NCI-H524 (cell line): ENCODE data around the gene UBTF.
"Not testable (repeated sequence)": the region's sequence is repeated elsewhere in the genome, so short reads cannot be mapped to it uniquely, and the experiment has no call there.

Experiments used
- DNase-seq, 2 experiments: peaks; one replicate each; lab custom pipeline; 2025; lab: John Stamatoyannopoulos, UW

UBTF gene

DNA sequence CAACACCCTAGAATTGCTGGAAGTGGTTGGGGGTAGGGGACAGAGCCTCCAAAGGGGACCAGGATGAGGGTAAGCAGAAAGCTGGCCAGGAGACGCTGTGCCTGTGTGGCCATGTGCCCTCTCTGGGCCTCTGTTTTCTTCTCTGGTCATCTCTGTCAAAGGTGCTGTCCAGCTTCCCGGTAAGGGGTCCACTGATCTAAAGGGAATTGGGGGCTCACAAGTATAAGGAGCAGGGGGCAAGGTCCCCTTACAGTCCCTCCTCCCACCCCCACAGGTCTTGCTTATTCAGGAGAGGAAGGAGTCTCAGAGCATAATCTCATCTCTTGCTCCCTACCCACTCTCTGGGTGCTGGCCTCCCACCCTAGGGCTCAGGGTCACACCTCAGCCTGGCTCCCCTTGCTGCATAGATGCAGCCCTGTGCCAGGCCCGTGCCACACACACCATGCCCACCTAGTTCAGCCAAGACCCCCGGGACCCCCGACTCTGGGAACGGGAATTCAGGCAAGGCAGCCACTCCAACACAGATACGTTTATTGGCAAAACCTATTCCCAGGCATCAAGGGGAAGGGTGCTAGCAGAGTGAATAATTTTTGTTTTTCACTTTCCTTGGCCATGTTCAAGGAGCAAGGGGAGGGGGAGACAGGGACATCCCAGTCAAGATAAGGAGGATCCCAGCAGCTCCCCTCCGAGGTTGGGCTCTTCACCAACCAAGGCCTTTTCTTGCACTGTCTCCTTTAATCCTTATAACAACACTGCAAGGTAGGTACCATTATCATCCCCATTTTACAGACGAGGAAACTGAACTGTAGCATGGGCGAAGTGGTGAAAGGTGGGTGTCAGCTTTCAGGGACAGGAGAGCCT is 28.6 kb upstream of the UBTF start:
- no peak for DNase-seq

- no peak for DNase-seq
Observed at GRCh38 chr17:44247440-44247841, 28.0 kb upstream of the UBTF start.

DNA sequence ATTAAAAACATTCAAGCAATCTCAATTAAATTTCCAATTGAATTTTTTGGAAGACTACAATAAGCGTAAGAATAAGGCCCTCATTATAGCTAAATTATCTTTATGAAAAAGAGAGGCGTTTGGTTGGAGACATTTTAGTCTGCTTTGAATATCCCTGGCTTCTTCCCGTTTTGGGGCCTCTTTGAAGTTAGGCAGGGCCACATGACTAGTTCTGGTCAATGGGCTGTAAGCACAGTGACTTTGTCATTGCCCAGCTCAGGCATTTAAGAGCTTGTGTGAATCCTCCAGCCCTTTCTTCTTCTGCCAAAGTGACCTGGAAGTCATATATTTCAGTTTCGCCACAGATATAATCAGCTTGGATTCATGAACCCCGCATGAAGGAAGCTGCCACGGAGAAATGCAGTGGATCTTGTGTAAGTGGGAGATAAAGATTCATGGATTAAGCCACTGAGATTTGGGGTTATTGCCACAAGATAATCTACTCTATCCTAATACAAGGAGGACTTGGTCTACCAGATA is 21.7 kb upstream of the UBTF start:
- DNase-seq = no peak

DNA sequence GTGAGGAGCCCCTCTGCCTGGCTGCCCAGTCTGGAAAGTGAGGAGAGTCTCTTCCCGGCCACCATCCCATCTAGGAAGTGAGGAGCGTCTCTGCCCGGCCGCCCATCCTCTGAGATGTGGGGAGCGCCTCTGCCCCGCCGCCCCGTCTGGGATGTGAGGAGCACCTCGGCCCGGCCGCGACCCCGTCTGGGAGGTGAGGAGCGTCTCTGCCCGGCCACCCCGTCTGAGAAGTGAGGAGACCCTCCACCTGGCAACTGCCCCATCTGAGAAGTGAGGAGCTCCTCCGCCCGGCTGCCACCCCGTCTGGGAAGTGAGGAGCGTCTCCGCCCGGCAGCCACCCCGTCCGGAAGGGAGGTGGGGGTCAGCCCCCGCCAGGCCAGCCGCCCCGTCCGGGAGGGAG is 18.4 kb upstream of the UBTF start:
- not testable (repeated sequence) for DNase-seq

DNA sequence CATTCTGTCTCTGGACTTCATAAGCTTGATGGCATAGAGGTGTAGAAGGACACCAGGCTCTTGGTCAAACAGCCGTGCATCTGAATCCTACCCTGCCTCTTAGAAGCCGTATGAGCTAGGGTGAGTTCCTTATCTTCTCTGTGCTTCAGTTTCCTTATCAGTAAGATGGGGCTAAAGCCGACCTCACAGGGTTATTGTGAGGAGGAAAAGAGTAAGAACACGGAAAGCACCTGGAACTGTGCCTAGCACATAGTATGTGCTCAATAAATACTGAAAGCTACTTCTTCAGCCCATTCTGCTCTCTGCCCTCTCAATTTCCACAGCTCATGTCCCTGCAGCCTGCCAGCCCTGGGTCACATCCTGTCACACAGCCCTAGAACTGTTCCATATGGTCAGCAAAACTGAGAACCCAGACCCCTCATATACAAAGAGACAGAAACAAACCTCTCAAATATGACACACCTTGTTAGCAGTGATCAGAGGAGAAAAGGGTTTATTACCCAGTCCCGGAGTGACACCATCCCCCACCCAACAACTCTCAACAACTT is 17.0 kb upstream of the UBTF start:
- DNase-seq = no peak

DNA sequence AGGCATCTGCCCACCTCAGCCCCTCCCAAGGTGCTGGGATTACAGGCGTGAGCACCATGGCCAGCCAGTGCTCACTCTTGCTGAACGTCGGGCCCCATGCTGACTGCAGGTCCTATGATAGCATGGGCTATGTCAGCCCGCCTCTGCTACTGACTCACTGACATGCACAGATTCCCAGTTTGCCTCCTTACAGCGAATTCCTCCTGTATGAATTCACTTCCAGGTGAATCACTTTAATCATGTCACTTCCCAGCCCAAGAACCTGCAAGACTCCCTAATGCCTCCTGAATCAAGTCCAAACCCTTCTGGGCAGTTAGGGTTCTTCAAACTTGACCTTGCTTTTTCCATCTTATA is 16.1 kb upstream of the UBTF start:
- DNase-seq = no peak

- DNase-seq = no peak
Observed at GRCh38 chr17:44233582-44233981, 14.1 kb upstream of the UBTF start.

DNA sequence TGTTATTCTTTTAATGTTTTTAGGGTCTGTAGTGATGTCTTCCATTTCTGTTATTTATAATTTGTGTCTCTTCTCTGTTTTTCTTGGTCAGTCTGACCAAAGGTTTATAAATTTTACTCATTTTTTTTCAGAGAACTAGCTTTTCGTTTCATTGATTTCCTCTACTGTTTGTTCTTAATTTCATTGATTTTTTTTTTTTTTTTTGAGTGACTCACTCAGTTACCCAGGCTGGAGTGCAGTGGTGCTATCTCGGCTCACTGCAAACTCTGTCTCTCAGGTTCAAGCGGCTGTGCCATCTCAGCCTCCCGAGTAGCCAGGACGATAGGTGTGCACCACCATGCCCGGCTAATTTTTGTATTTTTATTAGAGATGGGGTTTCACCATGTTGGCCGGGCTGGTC is 12.6 kb upstream of the UBTF start:
- DNase-seq = no peak

DNA sequence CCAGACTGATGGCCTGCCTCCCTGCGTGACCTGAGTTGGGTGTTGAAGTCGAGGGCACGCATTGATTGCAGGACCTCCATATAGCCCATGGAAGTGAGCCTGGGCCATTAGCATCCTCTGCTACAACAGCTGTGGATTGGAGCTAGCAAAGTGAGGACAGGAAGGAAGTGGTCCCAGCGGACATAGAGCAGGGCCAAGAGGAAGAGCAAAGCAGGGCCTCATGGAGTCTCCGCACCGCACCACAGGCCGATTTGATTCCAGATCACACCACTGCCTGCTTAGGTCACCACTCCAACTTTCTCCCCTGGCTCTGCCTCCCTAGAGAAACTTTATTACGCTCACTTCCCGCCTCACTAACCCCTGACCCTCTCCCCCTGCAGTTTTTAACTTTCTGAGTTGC is 10.7 kb upstream of the UBTF start:
- DNase-seq = no peak

- DNase-seq = no peak
Observed at GRCh38 chr17:44229090-44229489, 9.6 kb upstream of the UBTF start.

DNA sequence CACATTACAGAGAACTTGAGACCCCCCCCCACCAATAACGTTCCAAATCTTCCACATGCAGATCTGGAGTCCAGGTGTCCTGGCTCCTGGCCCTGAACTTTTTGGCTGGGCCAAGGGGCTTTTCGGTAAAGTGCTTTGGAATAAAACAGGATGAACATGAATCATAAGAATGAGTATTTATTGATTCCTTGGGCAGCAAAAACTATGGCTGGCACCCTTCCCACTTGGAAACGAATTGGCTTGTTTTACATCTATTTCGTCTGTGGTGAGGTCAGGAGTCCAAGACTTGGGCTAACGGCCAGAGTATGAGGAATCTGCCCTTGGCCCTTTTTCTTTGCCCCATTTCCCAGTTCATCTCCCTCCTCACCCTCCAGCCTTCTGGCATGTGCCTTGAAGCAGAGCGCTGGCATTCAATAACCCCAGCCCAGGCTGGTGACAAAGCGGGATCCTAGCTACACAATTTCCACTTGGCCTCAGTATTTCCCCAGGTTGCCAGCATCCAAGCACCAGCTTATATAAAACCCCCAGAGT is 4.1 kb upstream of the UBTF start:
- no peak for DNase-seq

DNA sequence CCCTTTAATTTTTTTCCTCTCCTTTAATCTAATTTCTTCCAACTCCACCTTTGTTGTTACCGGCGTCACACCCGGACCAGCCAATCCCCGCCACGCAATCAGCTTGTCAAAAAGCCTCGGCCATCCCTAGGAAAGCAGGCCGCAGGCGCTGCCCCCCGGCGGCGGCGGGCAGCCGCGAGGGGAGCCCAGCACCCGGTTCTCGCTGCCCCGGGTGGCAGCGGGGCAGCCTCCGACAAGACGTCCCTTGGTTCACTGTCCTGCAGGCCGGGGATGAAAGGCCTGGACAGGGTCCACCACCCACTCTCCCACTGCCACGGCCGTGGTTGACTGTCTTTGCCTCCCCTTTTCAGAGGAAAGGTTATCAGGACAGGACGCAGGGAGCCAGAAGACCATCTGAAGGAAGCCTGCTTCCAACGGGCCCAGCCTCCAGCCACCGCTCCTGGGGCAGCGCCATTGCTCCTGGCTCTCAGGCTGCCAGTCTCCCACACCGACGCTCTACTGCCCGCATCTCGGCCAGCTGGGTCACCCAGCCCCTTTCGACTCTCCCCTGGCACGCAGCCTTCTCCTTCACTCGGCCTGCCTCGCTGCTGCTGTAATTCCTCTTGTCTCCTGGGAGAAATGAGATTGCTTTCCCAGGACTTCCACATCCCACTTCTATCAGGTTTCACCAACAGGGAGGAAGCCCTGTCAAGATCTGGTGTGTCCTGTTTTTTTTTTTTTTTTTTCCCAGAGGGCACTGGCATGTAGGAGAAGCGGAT is 2.8 kb upstream of the UBTF start:
- DNase-seq = peak; percentile 65 to 89

DNA sequence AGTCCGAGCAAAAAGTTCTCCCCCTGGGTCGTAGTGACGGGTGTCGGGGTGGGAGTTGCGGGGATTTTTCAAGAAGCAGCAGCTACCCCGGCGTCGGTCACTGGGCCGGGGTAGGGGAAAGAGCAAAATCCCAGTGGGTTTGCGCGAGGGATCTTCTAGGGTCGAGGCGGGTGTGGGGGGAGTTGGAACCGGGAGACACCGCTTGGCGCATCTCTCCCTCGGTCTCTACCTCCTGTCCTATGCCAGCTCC is 2.3 kb upstream of the UBTF start:
- peak in 1 of 2 experiments; percentile 77 for DNase-seq

- DNase-seq = peak; percentile 63 to 84
Observed at GRCh38 chr17:44221084-44221861, 1.8 kb upstream of the UBTF start.

GRCh38 chr17:44220213-44221083 is 973 bp upstream of the UBTF start:
- peak in 1 of 2 experiments; percentile 68 for DNase-seq

- DNase-seq = peak; percentile 49 to 65
Observed at GRCh38 chr17:44219108-44219615, 313 bp downstream of the UBTF start.

GRCh38 chr17:44218344-44219107 is 949 bp downstream of the UBTF start:
- peak; percentile 89 to 95 for DNase-seq

DNA sequence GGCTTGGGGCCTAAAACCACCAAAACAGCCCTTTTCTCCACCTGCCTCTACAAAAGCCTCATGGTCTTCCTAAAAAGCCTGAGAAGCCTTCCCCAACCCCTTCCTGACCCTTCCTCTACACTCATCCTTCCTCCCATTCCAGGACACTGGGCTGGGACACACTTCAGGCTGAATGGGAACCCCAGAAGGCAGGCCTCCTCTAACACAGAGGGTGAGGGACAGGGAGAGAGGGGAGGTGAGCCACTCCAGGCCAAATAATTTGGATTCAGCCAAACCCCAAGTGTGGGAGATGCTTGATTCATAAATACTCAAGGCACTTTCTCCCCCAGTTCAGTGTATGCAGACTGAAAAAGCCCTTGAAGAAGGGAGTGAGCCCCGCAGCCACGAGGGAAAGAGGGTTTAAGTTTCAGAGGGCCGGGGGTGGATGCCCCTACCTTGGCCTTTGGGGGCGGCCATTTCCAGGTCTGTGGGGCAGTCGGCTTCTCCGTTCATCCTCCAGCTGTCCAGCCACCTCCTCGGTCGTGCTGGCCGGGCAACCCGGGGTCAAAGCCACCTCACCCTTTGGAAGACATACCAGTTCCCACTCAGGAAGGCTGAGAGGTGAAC is 1.6 kb downstream of the UBTF start:
- DNase-seq = peak in 1 of 2 experiments; percentile 44

GRCh38 chr17:44216694-44217093 is 2.8 kb downstream of the UBTF start:
- DNase-seq = no peak

DNA sequence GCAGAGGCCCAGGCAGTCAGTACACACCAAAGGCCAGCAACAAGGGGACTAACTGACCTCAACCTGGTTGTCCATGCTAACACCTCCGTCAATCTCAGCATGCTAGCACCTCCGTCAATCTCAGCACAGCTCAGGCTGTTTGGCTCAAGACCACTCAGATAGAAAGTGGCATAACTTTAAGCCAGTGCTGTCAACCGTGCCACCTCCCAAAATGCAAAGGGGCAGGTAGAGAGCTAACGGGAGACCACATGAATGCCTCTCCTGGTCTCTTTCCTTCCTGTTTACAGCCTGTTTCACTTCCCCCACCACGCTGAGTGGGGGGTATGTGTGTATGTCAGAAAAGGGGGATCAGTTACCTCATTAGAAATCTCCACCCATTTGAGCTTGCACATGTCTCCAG is 3.3 kb downstream of the UBTF start:
- no peak for DNase-seq
